Mucosa of descending colon (tissue), 3 donors: ENCODE measurements around the gene SLC1A5. TPM values are rescaled to one million over a fixed set of nuclear protein-coding genes. Genes with fewer than 3 reads are reported as not detected.
"Not testable (repeated sequence)": the region's sequence is repeated elsewhere in the genome, so short reads cannot be mapped to it uniquely, and the experiment has no call there.

Source experiments
- ATAC-seq: fragments of 200-7000 bp; cut with Tn5 transposase; one replicate; pipeline ENCODE4 v1.9.1; 2020; ENCODE audit warnings: mild to moderate bottlenecking, moderate library complexity
- DNase-seq, 3 donors: peaks; one replicate each; pipeline ENCODE4 v3.0.0-alpha.2; 2020
- H3K36me3 ChIP-seq: fragments of 200-600 bp; one replicate; pipeline ENCODE4 v1.8.0; 2021; ENCODE audit warnings: low read depth, mild to moderate bottlenecking
- H3K4me1 ChIP-seq: fragments of 200-600 bp; one replicate; pipeline ENCODE4 v1.8.0; 2021; ENCODE audit warnings: low read depth, mild to moderate bottlenecking
- H3K4me3 ChIP-seq: fragments of 200-600 bp; one replicate; pipeline ENCODE4 v1.8.0; 2021; ENCODE audit warnings: mild to moderate bottlenecking
- H3K9me3 ChIP-seq: fragments of 200-600 bp; one replicate; pipeline ENCODE4 v1.8.0; 2021; ENCODE audit warnings: mild to moderate bottlenecking
- intact Hi-C, 2 donors: fragments of 100-400 bp; cut with DNase I in 1 of 2; cut with micrococcal nuclease in 1 of 2; formaldehyde crosslinking; loops; one replicate each; pipeline versions ENCODE4 v1.11.0 to v1.11.1; 2022; cut with DNase I, micrococcal nuclease
- total RNA-seq, 3 donors: library from RNA; stranded (reverse); fragmentation: NEBNext Ultra II Directional in 2 of 3; extraction: Animal tissue kit (Norgen Biotek cat#: 25700) in 2 of 3; gene quantifications; one replicate each; pipeline versions ENCODE4 v1.2.1 to v1.2.4, GENCODE V29; 2021 to 2023
- TF ChIP-seq, protein P1 (sequence below): fragments of 200-600 bp; IDR thresholded peaks from one replicate; pipeline ENCODE4 v1.8.0; 2022; ENCODE audit warnings: antibody characterized with exemption, mild to moderate bottlenecking
- donor health status: DM: no; HTN: no; CAD: no; lungs with moderate emphysema.
- donor health status: DM: no; HTN: no; CAD: no.
- donor health status: DM: no; HTN: yes; CAD: no.

Gene SLC1A5
- total RNA-seq, 3 donors from 2014 or later = 54.7 to 101 (median 89.2) TPM

DNA sequence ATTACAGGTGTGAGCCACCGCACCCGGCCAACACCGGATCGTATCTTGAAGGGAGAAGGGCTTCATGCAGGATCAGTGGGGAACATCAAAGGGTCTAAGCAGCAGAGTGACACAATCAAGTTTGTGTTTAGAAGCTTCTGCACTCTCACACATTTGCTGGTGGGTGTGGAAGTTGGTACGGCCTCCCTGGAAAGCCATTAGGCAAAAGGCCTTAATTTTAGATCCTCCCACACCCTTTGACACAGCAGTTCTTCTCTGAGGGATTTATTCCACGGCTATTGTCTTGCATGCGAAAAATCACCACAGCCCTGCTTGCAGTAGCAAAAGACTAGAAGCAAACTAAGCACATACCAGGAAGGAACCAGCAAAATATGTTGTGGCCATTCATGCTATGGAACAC is 18.3 kb upstream of the SLC1A5 start:
- ATAC-seq = no peak
- no peaks in the 10 kb centered on the region for H3K36me3 ChIP-seq
- TF ChIP-seq, protein P1, sequence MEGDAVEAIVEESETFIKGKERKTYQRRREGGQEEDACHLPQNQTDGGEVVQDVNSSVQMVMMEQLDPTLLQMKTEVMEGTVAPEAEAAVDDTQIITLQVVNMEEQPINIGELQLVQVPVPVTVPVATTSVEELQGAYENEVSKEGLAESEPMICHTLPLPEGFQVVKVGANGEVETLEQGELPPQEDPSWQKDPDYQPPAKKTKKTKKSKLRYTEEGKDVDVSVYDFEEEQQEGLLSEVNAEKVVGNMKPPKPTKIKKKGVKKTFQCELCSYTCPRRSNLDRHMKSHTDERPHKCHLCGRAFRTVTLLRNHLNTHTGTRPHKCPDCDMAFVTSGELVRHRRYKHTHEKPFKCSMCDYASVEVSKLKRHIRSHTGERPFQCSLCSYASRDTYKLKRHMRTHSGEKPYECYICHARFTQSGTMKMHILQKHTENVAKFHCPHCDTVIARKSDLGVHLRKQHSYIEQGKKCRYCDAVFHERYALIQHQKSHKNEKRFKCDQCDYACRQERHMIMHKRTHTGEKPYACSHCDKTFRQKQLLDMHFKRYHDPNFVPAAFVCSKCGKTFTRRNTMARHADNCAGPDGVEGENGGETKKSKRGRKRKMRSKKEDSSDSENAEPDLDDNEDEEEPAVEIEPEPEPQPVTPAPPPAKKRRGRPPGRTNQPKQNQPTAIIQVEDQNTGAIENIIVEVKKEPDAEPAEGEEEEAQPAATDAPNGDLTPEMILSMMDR = no peak

DNA sequence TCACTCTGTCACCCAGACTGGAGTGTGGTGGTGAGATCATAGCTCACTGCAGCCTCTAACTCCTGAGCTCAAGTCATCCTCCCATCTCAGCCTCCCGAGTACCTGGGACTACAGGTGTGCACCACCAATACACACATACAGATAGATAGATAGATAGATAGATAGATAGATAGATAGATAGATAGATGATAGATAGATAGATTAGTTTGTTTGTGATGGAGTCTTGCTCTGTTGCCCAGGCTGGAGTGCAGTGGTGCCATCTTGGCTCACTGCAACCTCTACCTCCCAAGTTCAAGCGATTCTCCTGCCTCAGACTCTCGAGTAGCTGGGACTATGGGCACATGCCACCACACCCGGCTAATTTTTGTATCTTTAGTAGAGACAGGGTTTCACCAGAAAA is 16.0 kb upstream of the SLC1A5 start:
- H3K4me3 ChIP-seq, intact Hi-C loops, H3K4me1 ChIP-seq, DNase-seq, ATAC-seq, H3K9me3 ChIP-seq, H3K36me3 ChIP-seq: not testable (repeated sequence)

More for the DNA sequence above, 18.3 kb upstream of the SLC1A5 start:
- H3K9me3 ChIP-seq = no peaks in the 10 kb centered on the region
- H3K4me3 ChIP-seq = no peak overlapping the region
- intact Hi-C loops = no loop called here
- no peak for DNase-seq
- H3K4me1 ChIP-seq = no peaks in the 10 kb centered on the region

DNA sequence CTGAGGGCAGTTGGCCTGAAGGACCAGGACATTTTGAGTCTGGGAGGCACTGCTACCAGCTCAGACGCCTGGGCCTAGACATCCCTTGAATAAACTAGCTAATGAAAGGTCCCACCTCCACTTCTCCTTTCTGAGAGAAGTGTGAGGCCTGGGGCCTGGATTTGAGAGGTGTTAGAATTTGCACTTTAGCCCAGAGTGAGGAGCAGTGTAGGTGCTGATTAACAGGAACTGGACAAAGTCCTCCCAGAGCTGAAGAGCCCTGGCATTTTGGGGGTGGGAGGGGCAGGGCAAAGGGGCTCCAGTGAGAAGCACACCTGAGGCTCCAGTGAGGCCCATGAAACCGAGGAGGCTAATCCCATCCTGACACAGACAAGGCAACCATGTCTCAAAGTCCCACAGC is 15.2 kb upstream of the SLC1A5 start:
- H3K4me3 ChIP-seq = no peak overlapping the region
- peaks cover 4% of the 10 kb centered on the region for H3K4me1 ChIP-seq
- TF ChIP-seq, protein P1 = no peak
- DNase-seq (peak in 1 of 3 donors; percentile 33), ATAC-seq (peak; percentile 75)
- no peaks in the 10 kb centered on the region for H3K9me3 ChIP-seq
- no peaks in the 10 kb centered on the region for H3K36me3 ChIP-seq
- intact Hi-C loops = no loop called here

GRCh38 chr19:46802152-46802551 is 13.8 kb upstream of the SLC1A5 start:
- Histone ChIP-seq H3K4me3 (no peak overlapping the region), H3K9me3 (no peaks in the 10 kb centered on the region), H3K4me1 (peaks cover 4% of the 10 kb centered on the region), H3K36me3 (no peaks in the 10 kb centered on the region)
- TF ChIP-seq, protein P1 = no peak
- intact Hi-C loops = no loop called here
- DNase-seq = no peak
- ATAC-seq = no peak

- intact Hi-C loops = no loop called here
- H3K9me3 ChIP-seq = no peaks in the 10 kb centered on the region
- TF ChIP-seq, protein P1 = no peak
- DNase-seq (no peak), ATAC-seq (no peak)
- no peaks in the 10 kb centered on the region for H3K36me3 ChIP-seq
- H3K4me1 ChIP-seq = peaks cover 4% of the 10 kb centered on the region
- no peak overlapping the region for H3K4me3 ChIP-seq
These were observed 10.3 kb upstream of the SLC1A5 start for GRCh38 chr19:46798713-46799112.

- ATAC-seq = no peak
- Histone ChIP-seq H3K4me1 (peaks cover 4% of the 10 kb centered on the region), H3K36me3 (no peaks in the 10 kb centered on the region), H3K9me3 (no peaks in the 10 kb centered on the region), H3K4me3 (no peak overlapping the region)
- intact Hi-C loops = no loop called here
- TF ChIP-seq, protein P1 = no peak
- no peak for DNase-seq
These were observed 9.5 kb upstream of the SLC1A5 start for GRCh38 chr19:46797881-46798280.
